Dendritic cell treated with granulocyte-macrophage colony-stimulating factor and Interleukin-4, amounts not matched to agents 40 ng/mL and 50 ng/mL, for 4 days (primary cell): ENCODE results near the gene PTPN13.

ENCODE experiments used
- H3K27ac Mint-ChIP-seq: one replicate; pipeline ENCODE4 v1.8.0; 2022; ENCODE audit warnings: mild to moderate bottlenecking, mixed read lengths
- H3K27me3 Mint-ChIP-seq: one replicate; pipeline ENCODE4 v1.8.0; 2022; ENCODE audit warnings: mild to moderate bottlenecking, mixed read lengths
- H3K36me3 Mint-ChIP-seq: one replicate; pipeline ENCODE4 v1.8.0; 2022; ENCODE audit warnings: low read depth, mixed read lengths
- H3K4me1 Mint-ChIP-seq: one replicate; pipeline ENCODE4 v1.8.0; 2022; ENCODE audit warnings: low read depth, mixed read lengths
- H3K4me3 Mint-ChIP-seq: one replicate; pipeline ENCODE4 v1.8.0; 2022; ENCODE audit warnings: mild to moderate bottlenecking, moderate library complexity, mixed read lengths
- H3K9me3 Mint-ChIP-seq: one replicate; pipeline ENCODE4 v1.8.0; 2022; ENCODE audit warnings: mixed read lengths
- intact Hi-C: fragments of 100-400 bp; cut with micrococcal nuclease; formaldehyde crosslinking; loops from one replicate; pipeline ENCODE4 v1.15.0; 2022

Gene PTPN13

DNA sequence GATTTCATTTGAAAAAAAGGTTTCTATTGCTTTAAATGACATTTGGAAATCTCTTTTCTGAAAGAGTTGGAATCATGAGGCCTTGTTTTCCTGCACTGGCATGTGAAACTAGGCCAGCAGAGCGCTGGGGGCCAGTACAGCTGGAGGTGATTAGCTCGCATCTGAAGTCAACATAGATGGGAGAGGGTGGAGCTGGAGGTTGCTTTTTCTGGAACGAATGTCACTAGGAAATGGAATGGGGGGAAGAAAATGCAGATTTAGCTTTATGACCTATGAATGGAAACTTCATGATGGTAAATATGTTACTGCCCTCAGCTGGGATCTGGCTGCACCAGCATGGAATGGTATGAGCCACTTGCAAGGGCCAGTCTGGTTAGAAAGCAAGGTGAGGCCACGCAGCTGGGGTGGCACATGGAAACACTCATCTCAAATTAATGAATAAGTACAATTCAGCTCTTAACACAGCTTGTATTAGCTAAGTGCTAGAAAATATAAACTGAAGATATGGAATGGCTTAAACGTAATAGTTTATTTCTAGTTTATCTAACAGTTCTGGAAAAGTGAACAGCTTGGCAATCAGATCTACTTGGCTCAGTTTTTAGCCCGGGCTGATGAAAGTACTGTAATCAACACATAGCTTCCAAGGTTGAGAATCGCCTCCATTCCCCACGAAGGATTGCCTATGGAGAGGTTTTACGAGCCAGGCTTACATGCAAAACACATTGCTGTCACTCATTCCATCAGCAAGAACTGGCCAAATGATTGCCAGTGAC, 222.6 kb downstream of the PTPN13 start:
- Mint-ChIP-seq H3K4me1 (no peaks in the 10 kb centered on the region), H3K27me3 (no peaks in the 10 kb centered on the region), H3K4me3 (no peak overlapping the region), H3K9me3 (no peaks in the 10 kb centered on the region), H3K36me3 (no peaks in the 10 kb centered on the region), H3K27ac (no peak overlapping the region)
- intact Hi-C loops, result no loop called here

DNA sequence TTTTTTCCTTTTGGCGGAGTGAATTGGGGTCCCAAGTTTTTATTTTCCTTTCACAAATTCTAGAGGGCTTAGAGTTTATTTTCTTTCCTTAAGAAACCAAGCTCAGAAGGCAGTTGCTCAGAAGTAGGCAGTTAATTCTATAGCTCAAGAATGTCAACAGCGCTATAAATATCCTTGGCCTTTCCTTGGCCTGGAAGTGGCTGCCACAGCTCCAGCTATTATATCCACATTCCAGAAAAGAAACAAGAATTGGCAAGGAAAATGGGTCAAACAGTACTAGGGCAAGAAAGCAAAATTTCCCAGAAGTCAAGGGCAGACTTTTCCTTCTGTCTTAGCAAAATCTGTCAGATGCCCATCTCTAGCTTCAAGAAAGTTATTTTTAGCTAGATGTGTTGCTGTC, 224.1 kb downstream of the PTPN13 start:
- H3K4me3 Mint-ChIP-seq, result no peak overlapping the region
- H3K27ac Mint-ChIP-seq, result no peak overlapping the region
- no peaks in the 10 kb centered on the region for H3K4me1 Mint-ChIP-seq
- no peaks in the 10 kb centered on the region for H3K36me3 Mint-ChIP-seq
- H3K9me3 Mint-ChIP-seq, result no peaks in the 10 kb centered on the region
- intact Hi-C loops, result no loop called here
- H3K27me3 Mint-ChIP-seq, result no peaks in the 10 kb centered on the region

DNA sequence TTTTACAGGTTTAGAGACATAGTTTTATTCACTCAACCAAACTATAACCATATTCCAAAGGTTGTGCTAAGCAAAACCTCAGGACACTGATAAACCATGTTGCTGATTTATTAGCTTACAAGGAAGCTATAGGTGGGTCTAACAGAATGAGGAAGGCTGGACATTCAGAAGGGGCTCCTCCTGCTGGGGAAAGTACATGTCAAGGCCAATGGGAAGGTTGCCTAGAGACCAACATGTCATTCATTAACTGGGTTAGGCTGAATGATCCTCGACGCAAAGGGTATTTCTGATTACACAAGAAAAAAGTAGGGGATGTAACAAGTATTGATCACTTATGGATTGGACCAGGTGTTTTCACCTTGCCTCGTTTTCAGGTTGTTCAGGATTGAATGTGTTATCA, 224.7 kb downstream of the PTPN13 start:
- intact Hi-C loops, result no loop called here
- no peaks in the 10 kb centered on the region for H3K27me3 Mint-ChIP-seq
- H3K4me1 Mint-ChIP-seq, result no peaks in the 10 kb centered on the region
- no peaks in the 10 kb centered on the region for H3K9me3 Mint-ChIP-seq
- H3K27ac Mint-ChIP-seq, result no peak overlapping the region
- H3K4me3 Mint-ChIP-seq, result no peak overlapping the region
- H3K36me3 Mint-ChIP-seq, result no peaks in the 10 kb centered on the region

DNA sequence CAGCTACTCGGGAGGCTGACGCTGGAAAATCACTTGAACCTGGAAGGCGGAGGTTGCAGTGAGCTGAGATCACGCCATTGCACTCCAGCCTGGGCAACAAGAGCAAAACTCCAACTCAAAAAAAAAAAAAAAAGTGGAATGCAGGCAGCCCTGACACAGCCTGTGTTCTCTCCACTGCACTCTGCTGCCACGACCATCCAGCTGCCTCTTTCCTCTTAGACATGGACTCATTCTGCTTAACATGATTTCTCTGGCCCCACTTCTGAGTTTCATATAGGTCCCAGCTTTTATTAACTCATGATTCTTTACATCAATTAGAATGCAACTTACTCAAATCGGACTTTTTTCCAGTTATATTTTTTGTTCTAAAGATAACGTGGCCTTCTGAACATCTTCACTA, 225.4 kb downstream of the PTPN13 start:
- no peak overlapping the region for H3K4me3 Mint-ChIP-seq
- no peaks in the 10 kb centered on the region for H3K36me3 Mint-ChIP-seq
- H3K27ac Mint-ChIP-seq, result no peak overlapping the region
- no peaks in the 10 kb centered on the region for H3K4me1 Mint-ChIP-seq
- intact Hi-C loops, result no loop called here
- H3K27me3 Mint-ChIP-seq, result no peaks in the 10 kb centered on the region
- no peaks in the 10 kb centered on the region for H3K9me3 Mint-ChIP-seq

DNA sequence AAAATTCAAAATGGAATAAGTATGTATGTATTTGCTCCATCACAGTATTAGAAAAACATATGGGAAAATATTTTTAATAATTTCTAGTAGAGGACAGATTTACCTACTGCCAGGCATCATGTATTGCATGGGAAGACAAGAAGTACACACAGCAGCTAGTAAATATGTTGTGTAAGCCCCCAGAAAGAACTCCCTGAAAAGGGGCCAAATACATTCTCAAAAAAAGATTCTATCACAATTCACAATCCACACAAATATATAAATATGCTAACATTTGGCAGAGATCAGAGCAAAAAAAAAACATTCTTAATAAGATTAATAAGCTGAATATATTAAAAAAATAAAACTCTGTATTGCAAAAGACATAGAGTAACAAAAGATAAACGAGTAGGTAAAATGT, 227.0 kb downstream of the PTPN13 start:
- intact Hi-C loops, result no loop called here

DNA sequence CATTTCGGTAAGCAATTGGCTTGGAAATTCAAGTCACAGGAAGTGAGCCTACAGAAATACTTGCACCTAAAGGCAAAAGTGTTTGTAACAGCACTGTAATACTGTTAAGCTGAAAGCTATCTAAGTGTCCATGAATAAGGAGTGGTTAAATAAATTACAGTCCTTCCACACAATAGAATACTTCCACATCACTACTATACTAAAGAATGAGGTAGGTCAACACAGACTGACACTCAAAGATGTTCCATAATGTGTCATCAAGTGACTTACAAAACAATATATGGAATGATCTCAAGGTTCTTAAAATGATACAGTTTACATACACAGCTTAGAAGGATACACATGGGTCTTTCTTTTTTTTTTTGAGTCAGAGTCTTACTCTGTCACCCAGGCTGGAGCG, 228.0 kb downstream of the PTPN13 start:
- Mint-ChIP-seq H3K27ac (no peak overlapping the region), H3K27me3 (no peaks in the 10 kb centered on the region), H3K36me3 (no peaks in the 10 kb centered on the region), H3K4me1 (no peaks in the 10 kb centered on the region), H3K9me3 (no peaks in the 10 kb centered on the region), H3K4me3 (no peak overlapping the region)
- intact Hi-C loops, result no loop called here

More for the DNA sequence above, 227.0 kb downstream of the PTPN13 start:
- no peaks in the 10 kb centered on the region for H3K9me3 Mint-ChIP-seq
- no peaks in the 10 kb centered on the region for H3K36me3 Mint-ChIP-seq
- H3K27me3 Mint-ChIP-seq, result no peaks in the 10 kb centered on the region
- H3K4me3 Mint-ChIP-seq, result no peak overlapping the region
- H3K4me1 Mint-ChIP-seq, result no peaks in the 10 kb centered on the region
- no peak overlapping the region for H3K27ac Mint-ChIP-seq

DNA sequence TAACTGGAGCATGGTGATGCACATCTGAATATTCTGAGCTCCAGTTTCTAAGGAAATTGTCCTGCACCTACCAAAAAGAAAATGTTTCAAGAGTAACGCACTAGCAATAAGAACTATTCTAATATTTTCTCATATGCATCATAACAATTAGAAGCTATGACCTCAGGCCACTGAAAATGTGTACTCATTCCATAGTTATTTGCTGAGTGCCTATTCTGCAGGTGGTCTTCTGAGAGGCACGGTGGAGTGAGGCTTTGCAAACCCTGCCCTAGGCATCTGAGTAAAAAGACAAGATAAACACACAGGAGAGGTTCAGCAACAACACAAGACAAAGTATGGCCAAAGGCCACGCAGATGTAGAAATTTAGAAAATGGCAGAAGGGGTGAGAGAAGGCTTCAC, 231.4 kb downstream of the PTPN13 start:
- H3K27me3 Mint-ChIP-seq, result no peaks in the 10 kb centered on the region
- H3K4me1 Mint-ChIP-seq, result no peaks in the 10 kb centered on the region
- H3K36me3 Mint-ChIP-seq, result no peaks in the 10 kb centered on the region
- no peak overlapping the region for H3K27ac Mint-ChIP-seq
- no peak overlapping the region for H3K4me3 Mint-ChIP-seq
- intact Hi-C loops, result no loop called here
- no peaks in the 10 kb centered on the region for H3K9me3 Mint-ChIP-seq

DNA sequence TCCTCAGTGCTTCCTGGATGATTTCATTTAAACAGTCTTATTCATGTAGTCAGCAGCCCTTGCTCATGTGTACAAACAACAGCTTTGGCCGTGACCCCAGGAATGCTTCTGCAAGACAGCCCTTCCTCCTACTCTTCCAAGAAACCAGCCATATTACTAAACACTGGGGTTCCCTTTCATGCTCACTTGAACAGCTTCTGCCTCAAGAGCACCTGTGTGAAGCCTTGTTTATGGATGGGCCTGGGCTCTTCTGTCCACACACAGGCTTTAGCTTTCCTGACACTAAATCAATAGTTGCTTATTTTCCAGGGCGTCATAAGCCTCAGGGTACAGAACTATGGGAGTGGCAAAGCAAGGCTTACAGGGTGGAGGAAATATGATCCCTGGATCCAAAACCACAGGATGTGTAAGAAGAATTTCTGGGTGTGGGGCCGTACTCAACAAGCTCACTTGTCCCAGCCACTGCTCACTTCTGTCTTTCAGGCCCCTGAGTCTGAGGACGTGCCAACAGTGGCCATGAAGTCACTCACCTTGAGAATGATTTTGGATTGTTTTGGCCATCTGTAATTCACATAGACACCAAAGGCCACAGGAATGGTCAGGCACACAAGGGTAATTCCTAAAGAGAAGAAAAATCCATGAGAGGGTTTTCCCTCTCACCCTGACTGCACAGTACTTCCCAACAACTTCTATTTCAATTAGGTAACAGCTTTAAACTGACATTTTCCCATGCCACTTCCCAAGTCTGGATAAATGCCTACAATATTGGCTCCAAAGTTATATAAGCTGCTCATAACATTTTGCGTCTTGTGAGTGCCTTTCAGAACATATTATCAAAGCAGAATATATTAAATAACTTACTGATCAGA, 237.4 kb downstream of the PTPN13 start:
- H3K27me3 Mint-ChIP-seq, result no peaks in the 10 kb centered on the region
- no peaks in the 10 kb centered on the region for H3K4me1 Mint-ChIP-seq
- no peak overlapping the region for H3K4me3 Mint-ChIP-seq
- H3K9me3 Mint-ChIP-seq, result no peaks in the 10 kb centered on the region
- H3K27ac Mint-ChIP-seq, result no peak overlapping the region
- no peaks in the 10 kb centered on the region for H3K36me3 Mint-ChIP-seq
- intact Hi-C loops, result no loop called here

DNA sequence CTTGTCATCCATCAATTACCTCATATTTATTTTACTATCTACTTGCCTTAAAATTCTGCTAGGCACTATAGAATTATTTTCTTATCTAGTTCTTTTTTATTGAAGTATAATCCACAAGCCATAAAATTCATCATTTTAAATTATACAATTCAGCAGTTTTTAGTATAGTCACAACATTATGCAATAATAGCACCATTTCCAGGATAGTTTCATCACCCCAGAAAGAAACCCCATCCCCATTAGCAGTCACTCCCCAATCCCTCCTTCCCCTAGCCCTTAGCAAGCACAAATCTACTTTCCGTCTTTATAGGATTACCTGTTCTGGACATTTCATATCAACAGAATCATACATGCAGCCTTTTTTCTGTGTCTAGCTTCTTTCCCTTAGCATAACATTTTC, 239.5 kb downstream of the PTPN13 start:
- Mint-ChIP-seq H3K9me3 (no peaks in the 10 kb centered on the region), H3K4me1 (no peaks in the 10 kb centered on the region), H3K27ac (no peak overlapping the region), H3K4me3 (no peak overlapping the region), H3K27me3 (no peaks in the 10 kb centered on the region), H3K36me3 (no peaks in the 10 kb centered on the region)
- intact Hi-C loops, result no loop called here

DNA sequence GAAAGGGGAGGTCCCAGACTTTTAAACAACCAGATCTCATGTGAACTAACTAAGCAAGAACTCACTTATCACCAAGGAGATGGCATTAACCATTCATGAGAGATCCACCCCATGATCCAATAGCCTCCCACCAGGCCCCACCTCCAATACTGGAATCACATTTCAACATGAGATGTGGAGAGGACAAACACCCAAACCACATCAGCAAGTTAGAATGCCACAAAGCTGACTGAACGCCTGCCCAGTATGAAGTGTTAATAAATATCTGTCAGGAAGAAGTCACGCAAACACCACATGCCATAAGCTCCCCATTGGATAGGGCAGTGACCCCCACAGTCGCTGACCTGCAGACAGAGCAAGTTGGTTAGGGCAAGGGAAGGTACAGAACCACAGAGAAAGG, 240.8 kb downstream of the PTPN13 start:
- Mint-ChIP-seq H3K4me1 (no peaks in the 10 kb centered on the region), H3K4me3 (no peak overlapping the region), H3K36me3 (no peaks in the 10 kb centered on the region), H3K9me3 (no peaks in the 10 kb centered on the region), H3K27me3 (no peaks in the 10 kb centered on the region), H3K27ac (no peak overlapping the region)
- intact Hi-C loops, result no loop called here

DNA sequence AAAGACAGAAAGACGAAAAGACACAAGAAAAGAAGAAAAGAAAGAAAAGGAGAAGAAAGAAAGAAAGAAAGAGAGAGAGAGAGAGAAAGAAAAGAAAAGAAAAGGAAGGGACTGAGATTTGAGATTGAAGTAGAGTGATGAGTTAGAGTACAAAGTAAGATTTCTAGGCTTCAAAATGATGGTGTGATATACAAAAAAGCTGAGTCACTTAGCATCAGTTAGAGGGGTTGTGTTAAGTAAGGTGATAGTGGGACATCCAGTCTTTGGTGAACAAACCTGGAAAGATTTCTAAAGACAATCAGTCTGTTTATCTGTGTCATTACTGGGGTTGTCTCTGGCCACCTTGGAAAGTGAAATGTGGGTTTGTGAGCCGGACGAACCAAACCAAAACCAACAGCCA, 241.6 kb downstream of the PTPN13 start:
- H3K36me3 Mint-ChIP-seq, result no peaks in the 10 kb centered on the region
- no peak overlapping the region for H3K27ac Mint-ChIP-seq
- H3K27me3 Mint-ChIP-seq, result no peaks in the 10 kb centered on the region
- H3K4me1 Mint-ChIP-seq, result no peaks in the 10 kb centered on the region
- intact Hi-C loops, result no loop called here
- H3K9me3 Mint-ChIP-seq, result no peaks in the 10 kb centered on the region
- no peak overlapping the region for H3K4me3 Mint-ChIP-seq

DNA sequence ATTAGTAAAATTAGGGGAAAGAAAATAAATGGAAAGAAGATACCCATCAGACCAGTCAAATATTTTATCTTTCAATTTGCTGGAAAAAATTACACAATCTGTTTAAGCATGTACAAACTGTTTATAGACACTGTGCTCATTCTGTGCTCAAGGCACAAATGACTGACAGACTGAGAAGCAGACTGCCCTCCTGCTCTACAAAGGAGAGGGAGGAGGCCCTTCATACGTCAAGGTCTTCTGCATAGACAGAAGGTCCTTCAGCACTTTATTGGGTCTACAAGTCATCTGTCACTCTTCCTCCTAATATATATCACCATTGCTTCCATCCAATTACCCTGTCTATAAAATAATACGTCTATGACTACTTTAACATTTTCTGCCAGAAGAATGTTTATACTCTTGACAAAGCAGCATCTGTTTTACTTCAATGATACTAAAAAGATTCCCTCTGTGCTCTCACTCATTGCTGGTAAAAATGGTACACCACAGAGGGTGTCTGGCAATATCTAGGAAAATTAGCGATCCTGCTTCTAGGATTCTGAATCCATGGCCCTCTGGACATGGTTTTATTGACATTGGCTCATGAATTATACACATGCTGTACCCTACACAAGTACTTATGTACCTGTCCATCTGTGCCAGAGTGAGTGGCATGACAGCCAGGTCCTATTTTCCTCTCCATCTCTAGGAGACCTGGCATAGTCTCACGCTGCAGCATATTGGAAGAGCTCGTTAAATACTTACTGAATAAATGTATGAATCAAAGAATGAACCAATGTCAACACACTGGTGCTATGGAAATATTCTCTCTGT, 243.8 kb downstream of the PTPN13 start:
- no peaks in the 10 kb centered on the region for H3K9me3 Mint-ChIP-seq
- H3K36me3 Mint-ChIP-seq, result no peaks in the 10 kb centered on the region

DNA sequence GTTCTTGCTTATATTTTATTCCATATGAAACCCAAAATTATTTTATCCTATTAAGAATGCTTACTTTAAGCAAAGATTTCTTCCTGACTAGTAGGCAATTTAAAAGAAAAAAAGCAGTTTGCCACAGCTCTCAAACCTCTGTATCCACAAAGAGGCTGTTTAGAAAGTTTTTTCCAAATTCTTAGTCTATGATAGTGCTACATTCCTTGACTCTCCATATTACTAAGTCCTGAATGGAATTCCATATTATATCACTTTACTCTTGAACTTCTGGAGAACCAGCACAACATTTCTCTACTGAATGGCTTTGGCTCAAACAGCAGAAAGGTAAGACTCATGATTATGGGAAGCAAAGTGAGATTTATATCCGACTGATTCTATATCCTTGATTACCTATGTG, 246.7 kb downstream of the PTPN13 start:
- Mint-ChIP-seq H3K36me3 (no peaks in the 10 kb centered on the region), H3K27ac (no peak overlapping the region), H3K9me3 (no peaks in the 10 kb centered on the region), H3K27me3 (no peaks in the 10 kb centered on the region), H3K4me1 (peaks cover 5% of the 10 kb centered on the region), H3K4me3 (no peak overlapping the region)
- intact Hi-C loops, result no loop called here

More for the DNA sequence above, 243.8 kb downstream of the PTPN13 start:
- Mint-ChIP-seq H3K4me3 (no peak overlapping the region), H3K4me1 (no peaks in the 10 kb centered on the region), H3K27me3 (no peaks in the 10 kb centered on the region), H3K27ac (no peak overlapping the region)
- intact Hi-C loops, result no loop called here

DNA sequence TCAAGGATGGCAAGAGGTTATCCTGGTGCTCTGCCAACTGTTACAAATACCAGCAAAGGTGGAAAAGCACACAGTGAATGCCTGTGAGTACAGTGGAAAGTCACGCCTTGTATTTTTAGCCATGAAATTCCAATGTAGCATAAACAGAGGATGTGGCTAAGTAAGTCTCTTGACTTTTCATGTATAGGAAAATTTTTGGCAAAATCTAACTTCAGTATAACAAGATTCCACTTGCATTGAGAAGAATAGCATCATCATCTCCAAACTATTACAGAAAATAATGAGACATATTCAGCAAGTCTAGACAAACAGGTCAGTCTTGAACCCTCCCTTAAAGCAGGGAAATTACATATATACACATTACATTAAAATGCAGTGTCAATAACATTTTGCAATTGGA, 247.2 kb downstream of the PTPN13 start:
- H3K4me3 Mint-ChIP-seq, result no peak overlapping the region
- H3K27ac Mint-ChIP-seq, result no peak overlapping the region
- H3K4me1 Mint-ChIP-seq, result peaks cover 5% of the 10 kb centered on the region
- H3K9me3 Mint-ChIP-seq, result no peaks in the 10 kb centered on the region
- H3K27me3 Mint-ChIP-seq, result no peaks in the 10 kb centered on the region
- H3K36me3 Mint-ChIP-seq, result no peaks in the 10 kb centered on the region
- intact Hi-C loops, result no loop called here
